Esophagus muscularis mucosa (tissue), 3 donors: Measurements from ENCODE around the gene SDR42E1.
"Not testable (repeated sequence)": the region's sequence is repeated elsewhere in the genome, so short reads cannot be mapped to it uniquely, and the experiment has no call there.

Experiments used
- POLR2A ChIP-seq: fragments of 450-650 bp; IDR thresholded peaks from one replicate; pipeline ENCODE4 v1.6.1; 2017; ENCODE audit warnings: antibody characterized with exemption, moderate library complexity, mild to moderate bottlenecking, low read depth
- TF ChIP-seq, protein P1 (sequence below), 3 experiments: fragments of 200-600 bp in 2 of 3; fragments of 450-650 bp in 1 of 3; sonication (generic) in 2 of 3; IDR thresholded peaks; one replicate each; pipeline ENCODE4 v1.5.1; 2017 to 2019; ENCODE audit warnings: antibody characterized with exemption in 3 of 3, mild to moderate bottlenecking in 2 of 3, moderate library complexity in 1 of 3

DNA sequence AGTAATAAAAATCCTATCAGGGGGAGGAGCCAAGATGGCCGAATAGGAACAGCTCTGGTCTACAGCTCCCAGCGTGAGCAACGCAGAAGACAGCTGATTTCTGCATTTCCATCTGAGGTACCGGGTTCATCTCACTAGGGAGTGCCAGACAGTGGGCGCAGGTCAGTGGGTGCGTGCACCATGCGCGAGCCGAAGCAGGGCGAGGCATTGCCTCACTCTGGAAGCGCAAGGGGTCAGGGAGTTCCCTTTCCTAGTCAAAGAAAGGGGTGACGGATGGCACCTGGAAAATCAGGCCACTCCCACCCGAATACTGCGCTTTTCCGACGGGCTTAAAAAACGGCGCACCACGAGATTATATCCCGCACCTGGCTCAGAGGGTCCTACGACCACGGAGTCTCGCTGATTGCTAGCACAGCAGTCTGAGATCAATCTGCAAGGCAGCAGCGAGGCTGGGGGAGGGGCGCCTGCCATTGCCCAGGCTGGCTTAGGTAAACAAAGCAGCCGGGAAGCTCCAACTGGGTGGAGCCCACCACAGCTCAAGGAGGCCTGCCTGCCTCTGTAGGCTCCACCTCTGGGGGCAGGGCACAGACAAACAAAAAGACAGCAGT, 33.8 kb downstream of the SDR42E1 start:
- not testable (repeated sequence) for TF ChIP-seq POLR2A
- TF ChIP-seq, protein P1, sequence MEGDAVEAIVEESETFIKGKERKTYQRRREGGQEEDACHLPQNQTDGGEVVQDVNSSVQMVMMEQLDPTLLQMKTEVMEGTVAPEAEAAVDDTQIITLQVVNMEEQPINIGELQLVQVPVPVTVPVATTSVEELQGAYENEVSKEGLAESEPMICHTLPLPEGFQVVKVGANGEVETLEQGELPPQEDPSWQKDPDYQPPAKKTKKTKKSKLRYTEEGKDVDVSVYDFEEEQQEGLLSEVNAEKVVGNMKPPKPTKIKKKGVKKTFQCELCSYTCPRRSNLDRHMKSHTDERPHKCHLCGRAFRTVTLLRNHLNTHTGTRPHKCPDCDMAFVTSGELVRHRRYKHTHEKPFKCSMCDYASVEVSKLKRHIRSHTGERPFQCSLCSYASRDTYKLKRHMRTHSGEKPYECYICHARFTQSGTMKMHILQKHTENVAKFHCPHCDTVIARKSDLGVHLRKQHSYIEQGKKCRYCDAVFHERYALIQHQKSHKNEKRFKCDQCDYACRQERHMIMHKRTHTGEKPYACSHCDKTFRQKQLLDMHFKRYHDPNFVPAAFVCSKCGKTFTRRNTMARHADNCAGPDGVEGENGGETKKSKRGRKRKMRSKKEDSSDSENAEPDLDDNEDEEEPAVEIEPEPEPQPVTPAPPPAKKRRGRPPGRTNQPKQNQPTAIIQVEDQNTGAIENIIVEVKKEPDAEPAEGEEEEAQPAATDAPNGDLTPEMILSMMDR (IDR thresholded peaks at IDR 0.05), result not testable (repeated sequence)
